Colon (tissue), 2 donors: ENCODE data around the gene SLC6A8.
A peak's percentile ranks its signal among the peaks of the same experiment; 100 is the strongest.
"Not testable (repeated sequence)": the region's sequence is repeated elsewhere in the genome, so short reads cannot be mapped to it uniquely, and the experiment has no call there.

Experiments used
- FAIRE-seq: peaks from 2 replicates; lab custom pipeline; 2012; peaks lifted over from hg19 to GRCh38; lab: Jason Lieb, UNC
- donor health status: control.
- donor health status: control.

Gene SLC6A8

DNA sequence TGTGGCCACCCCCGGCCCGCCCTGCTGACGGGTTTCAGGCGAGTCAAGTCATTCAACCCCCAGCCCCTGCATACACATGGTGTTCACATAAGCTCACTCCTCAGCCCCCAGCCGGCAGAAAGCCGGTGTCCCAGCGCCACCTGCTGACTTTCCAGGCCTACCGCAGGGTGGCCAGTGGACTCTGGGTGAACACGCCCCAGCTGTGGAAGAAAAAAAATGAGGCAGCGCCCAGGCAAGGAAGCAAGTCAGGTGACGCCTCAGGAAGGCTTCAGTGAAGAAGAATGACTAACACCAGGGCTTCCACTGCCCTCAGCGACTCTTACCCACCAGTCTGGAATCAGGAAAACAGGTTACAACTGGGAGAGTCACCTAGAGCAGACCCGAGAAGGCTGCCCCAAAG, 20.7 kb downstream of the SLC6A8 start:
- no peak for FAIRE-seq

DNA sequence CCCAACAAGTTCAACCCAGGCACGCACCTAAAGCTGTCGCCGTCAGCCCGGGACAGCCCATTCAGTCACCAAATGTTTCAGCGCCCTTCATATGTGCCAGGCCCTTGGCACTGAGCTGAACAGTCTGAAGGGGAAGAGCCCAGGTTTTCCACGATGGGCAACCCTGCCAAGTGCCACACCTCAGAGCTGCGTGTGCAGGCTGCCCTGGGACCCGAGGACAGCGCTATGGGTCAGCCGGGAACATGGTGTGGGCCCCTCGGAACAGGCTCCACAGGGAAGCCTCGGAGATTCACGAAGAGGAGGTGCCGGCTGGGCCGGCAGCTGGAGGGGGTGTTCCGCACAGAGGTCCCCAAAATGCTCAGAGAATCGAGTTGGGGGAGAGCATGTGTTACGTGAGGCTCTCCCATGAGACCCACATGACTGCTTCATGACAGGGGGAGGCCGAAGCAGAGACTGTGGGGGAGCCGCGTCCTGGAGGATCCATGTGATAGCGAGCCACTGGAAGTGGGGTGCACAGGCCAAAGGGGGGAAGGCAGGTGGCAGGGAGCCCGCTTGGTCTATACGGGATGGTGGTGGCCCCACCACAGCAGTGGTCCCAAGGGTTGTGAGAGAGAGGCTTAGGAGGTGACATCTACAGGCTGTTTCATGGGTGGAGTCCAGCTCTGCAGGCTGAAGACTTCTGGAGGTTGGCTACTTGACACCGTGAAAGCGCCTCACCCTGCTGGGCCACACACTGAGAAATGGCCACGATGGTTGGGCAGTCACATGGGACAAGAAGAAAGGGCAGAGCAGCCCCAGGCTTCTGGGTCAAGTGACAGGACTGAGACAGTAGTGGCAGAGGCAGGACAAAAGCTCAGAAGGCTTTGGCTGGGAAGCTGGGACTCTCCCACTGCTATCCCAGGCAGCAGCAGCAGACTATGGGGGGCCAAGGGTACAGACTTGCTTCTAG, 22.3 kb downstream of the SLC6A8 start:
- no peak for FAIRE-seq

DNA sequence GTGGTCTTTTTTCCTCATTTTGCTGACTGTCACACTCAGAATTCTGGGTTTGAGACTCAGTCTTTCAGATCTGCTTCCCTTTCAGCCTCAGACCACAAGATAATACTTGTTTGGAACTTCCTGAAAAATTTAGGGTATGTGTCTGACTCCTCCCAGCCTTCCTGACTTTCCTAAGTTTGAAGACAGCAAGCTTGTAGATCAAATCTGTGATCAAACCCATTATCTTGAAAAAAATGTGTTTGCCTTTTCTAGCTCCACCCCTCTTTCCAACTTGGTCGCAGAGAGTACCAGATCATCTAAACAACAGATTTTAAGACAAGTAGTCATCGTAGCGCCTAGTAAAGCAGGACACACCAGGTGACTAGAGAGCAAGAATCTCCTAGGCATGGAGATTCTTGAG, 26.5 kb downstream of the SLC6A8 start:
- no peak for FAIRE-seq

DNA sequence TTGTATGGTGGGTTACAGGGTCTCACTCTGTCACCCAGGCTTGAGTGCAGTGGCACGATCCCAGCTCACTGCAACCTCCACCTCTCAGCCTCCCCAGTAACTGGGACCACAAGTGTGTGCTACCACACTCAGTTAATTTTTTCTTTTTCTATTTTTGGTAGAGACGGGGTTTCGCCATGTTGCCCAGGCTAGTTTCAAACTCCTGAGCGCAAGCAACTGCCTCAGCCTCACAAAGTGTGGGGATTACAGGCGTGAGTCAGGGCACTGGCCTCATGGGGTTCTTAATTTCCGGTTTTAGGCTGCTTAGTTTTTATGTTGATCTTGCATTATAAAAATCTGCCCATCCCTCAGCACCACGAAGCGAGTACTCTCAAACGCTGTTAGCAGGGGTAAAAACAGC, 29.7 kb downstream of the SLC6A8 start:
- FAIRE-seq: no peak

DNA sequence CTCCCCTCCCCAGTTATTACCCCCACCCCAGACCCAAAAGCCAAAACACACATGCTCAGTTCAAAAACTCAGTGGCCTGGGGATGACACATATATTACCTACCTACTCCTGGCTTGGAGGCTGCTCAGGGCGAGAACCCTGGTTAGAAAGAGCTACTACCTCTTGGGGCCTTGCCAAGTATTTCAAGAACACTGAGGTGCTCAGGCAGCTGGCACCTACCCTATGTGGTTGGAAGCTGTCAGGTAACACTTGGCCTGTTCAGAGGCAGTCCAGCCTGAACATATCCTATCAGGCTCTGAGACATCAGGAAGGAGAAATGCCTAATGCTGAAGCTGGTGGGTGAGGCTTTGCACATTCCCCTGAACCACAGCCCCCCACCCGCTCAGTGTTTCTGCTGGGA, 31.5 kb downstream of the SLC6A8 start:
- FAIRE-seq: no peak

DNA sequence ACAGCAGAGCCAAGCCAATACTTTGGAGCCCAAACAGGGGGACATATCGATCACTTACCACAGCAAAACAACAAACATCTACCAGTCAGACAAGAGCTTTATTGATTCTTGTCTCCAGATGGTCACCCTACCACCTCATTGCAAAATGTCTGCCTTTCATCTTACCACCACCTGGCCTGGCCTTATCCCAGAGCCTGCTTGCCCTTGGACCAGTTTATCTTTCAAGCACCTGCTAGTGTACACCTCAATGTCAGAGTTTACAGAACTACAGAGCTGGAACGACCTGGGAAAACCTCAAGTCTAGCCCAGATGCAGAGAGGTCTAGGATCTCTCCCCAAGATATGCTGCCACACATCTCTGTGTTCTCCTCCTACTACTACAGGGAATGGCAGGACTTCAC, 32.0 kb downstream of the SLC6A8 start:
- FAIRE-seq: no peak

DNA sequence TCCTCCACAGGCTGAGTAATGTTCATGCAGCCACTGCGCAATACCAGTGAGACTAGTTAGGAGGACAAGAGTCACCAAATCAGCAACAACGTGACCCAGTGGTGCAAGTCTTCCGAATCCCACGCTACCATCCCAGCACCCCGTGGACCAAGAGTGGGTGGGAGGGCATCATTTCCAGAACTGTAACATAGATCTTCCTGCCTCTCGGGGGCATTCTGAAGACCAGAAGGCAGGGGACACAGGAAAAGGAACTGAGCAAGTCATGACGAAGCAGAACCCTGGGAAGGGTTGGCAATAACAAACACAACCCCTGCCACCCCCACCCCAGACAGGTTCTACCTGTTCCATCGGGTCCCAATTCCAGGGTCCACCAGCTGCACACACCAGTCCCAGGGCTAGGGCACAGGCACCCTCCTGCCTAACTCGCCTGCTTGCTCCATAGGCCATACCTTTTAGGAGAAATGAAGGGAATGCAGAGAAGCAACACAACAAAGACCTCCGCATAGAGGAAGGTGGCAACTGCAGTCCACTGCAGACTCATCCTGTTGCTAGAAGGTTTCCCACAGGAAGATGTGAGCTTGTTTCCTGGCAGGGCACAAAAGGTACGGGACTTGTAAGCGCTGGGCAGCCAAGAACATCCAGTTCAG, 35.1 kb downstream of the SLC6A8 start:
- no peak for FAIRE-seq

DNA sequence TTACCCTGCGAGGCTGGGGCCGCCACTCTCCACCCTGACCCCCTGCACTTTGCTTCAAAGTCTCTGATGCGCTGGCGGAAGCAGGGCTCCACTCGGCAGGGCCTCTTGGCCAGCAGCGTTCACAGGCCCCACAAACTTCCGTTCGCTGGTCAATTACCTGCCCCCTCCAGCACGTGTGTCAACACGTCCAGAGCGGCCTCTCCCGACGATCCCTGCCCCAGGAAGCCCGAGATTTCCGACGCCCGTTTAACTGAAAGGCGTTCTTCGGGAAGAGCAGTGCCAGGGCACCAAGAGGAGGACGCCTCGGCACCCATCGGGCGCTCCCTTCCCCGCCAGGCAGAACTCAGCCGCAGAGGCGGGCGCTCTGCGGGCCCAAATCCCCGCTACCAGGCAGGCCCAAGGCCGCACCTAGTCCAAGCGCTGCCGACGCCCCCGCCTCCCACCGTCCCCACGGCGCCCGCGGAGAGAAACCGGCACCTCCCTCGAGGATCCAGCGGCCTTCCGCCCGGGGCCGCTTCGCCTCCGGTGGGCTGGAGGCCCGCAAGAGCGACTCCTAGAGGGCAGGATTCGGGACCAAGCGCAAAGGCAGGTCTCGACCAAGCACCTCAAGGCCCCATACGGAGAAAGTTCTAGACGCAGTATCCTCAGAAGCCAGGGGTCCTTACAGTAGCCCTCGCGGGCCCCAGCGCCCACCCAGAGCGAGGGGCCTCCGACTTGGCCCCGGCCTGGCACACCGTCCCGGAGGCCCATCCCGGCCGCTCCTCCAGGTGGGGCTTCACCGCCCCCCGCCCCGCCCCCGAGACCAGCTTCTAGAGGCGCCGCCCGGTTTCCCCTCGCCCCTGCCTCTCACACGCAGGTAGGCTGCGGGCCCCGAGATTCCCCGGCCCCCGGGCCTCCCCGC, 35.9 kb downstream of the SLC6A8 start:
- no peak for FAIRE-seq

DNA sequence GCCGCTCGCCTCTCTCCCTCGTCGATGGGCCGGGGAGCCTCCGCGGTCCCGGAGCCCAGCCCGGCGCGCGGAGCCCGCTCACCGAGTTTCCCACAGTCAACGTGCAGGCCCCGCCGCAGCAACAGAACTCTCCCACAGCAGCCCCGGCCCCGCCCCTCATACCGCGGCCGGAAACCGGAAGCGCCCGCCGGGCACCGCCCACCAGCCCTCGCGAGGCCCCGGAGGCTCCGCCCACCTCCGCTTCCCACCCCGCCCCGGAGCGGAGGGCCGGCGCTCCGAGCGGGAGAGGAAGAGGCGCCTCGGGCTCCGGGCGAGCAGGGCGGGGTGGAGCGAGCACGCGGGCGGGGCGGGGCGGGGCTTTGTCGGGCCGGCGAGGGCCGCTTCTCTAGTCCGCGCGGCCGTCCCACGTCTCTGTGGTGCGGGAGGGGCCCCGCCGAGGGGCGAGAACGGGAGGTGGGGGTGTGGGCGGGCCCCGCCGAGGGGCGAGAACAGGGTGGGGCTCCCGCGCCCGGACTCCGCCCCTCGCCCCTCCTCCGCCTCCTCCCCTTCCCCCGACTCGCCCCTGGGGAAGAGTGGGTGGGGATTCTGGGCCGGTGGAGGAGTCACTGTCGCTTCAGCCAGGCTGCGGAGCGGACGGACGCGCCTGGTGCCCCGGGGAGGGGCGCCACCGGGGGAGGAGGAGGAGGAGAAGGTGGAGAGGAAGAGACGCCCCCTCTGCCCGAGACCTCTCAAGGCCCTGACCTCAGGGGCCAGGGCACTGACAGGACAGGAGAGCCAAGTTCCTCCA, 36.7 kb downstream of the SLC6A8 start, which contains the start of the genes ABCD1 and BCAP31:
ABCD1 (plus strand) TSS at position 605 of the 787 bp plus-strand sequence. CDS start 411 bp downstream, outside the sequence.
BCAP31 (minus strand) TSS at position 136 of the 787 bp plus-strand sequence. CDS start 1,143 bp downstream, outside the sequence.
- FAIRE-seq: no peak

DNA sequence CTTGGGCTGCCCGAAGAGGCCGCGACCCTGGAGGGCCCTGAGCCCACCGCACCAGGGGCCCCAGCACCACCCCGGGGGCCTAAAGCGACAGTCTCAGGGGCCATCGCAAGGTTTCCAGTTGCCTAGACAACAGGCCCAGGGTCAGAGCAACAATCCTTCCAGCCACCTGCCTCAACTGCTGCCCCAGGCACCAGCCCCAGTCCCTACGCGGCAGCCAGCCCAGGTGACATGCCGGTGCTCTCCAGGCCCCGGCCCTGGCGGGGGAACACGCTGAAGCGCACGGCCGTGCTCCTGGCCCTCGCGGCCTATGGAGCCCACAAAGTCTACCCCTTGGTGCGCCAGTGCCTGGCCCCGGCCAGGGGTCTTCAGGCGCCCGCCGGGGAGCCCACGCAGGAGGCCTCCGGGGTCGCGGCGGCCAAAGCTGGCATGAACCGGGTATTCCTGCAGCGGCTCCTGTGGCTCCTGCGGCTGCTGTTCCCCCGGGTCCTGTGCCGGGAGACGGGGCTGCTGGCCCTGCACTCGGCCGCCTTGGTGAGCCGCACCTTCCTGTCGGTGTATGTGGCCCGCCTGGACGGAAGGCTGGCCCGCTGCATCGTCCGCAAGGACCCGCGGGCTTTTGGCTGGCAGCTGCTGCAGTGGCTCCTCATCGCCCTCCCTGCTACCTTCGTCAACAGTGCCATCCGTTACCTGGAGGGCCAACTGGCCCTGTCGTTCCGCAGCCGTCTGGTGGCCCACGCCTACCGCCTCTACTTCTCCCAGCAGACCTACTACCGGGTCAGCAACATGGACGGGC, 37.5 kb downstream of the SLC6A8 start:
- no peak for FAIRE-seq

DNA sequence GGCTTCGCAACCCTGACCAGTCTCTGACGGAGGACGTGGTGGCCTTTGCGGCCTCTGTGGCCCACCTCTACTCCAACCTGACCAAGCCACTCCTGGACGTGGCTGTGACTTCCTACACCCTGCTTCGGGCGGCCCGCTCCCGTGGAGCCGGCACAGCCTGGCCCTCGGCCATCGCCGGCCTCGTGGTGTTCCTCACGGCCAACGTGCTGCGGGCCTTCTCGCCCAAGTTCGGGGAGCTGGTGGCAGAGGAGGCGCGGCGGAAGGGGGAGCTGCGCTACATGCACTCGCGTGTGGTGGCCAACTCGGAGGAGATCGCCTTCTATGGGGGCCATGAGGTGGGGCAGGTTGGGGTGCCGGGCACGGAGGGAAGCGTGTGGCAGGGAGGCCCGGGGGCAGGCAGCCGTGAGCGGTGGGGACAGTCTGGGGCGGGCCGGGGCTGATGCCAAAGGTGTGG, 38.1 kb downstream of the SLC6A8 start:
- no peak for FAIRE-seq

DNA sequence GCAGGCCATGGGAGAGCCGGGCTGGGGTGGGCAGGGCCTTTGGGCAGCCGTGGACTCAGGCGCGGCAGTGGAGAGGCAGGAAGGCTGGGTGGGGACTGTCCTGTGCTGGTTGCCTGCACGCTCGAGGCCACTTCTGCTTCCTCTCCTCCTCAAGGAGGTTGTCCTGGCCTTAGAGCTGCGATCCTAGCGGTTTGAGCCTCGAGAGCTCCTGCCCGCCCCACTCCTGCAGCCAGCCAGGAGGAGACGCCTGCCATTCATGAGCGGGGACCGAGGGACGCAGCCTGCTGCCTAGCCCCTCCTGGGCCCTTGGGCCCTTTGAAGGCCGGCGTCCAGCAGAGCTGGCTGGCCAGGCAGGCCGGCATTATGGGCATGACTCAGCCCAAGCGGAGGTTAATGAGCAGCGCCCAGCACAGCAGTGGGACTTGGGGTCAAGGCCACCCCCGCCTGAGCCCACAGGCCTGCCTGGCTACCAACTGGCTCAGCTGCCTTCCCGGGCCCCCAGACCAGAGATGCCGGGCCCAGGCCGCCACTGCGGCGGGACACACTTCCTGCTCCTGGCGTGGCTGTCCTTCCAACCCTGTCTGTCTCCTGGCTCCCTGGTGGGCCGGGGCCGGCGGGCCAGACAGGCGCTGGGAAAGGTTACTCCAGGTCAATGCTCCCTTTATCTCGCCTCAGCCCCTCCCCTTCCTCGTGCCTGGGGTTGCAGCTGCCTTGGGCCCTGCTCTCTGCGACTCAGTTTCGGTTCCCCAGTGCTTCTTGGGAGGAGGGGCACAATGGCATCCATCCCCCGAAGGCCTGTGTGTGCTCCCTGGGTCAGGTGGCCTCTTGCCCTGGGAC, 38.8 kb downstream of the SLC6A8 start:
- no peak for FAIRE-seq

DNA sequence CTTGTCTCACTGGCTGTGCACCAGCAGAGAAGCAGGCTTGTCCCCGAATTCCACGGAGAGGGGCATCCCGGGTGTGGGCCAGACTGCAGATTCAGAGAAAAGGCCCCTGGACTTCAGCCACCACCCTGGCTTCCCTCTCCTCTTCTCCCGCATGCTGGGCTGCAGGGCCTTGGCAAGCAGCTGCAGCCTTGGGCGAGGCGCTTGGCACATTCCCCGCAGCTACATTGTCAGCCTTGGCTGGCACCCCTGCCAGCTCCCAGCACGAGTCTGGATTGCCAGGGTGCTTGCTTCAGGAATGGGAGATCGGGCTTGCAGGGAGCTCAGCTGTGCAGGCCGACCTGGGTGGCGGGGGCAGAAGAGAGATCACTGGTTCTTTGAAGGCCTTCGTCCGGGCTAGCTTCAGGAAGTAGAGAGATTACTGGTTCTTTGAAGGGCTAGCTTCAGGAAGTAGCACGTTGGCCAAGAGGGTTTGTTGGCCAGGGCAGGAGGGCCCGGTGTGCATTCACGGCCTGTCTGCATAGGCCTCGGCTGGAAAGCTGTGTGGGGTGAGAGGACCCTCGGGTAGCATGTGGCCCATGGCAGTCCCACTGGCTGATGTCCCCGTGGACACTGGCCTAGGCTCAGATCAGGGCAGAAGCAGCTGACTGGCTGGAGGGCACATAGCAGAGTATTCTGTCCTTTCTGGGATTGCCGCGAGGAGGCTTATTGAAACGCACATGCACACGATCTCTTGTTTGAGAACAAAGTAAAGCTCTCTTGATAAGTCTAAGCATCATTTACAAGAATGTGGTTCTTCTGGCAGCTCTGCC, 39.6 kb downstream of the SLC6A8 start:
- no peak for FAIRE-seq

DNA sequence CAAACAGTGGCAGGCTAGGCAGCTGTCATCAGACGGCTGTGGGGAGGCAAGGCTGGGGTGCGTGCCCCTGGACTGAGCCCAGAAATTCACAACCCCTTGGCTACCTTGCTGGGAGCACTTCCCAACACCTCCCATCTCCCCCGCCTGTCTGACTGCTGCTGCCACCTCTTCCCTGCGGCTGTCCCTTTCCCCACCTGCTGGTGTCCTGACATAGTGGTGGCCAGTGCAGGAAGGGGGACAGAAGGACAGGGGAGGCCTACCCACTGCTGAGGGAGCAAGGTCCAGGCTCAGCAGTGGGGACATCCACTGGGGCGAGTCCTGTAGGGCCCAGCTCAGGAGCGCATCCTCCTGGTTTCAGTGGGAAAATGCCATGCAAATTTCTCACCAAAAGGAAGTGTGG, 40.4 kb downstream of the SLC6A8 start:
- FAIRE-seq: no peak

DNA sequence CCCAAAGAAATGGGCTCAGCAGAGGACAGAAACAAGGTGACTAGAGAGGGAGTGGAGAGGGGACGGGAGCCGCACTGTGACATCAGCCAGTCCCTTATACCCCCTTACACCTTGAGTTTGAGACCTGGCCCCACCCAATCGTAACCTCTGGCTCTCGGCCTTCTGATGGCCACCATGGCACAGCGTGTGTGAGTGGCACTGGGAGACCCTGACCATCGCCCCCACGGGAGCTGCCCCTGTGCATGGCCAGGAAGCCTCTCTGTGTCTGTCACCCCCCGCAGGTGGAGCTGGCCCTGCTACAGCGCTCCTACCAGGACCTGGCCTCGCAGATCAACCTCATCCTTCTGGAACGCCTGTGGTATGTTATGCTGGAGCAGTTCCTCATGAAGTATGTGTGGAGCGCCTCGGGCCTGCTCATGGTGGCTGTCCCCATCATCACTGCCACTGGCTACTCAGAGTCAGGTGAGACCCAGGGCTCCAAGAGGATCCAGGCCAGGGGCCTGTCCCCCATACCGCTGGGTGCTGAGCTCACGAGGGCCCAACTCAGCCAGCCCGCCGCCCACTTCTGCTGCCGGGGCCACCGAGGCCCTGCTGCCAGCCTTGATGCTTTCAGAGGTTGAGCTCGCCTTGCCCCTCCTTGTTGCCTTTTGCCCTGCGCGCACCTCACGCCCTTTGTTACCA, 41.4 kb downstream of the SLC6A8 start:
- FAIRE-seq: no peak

DNA sequence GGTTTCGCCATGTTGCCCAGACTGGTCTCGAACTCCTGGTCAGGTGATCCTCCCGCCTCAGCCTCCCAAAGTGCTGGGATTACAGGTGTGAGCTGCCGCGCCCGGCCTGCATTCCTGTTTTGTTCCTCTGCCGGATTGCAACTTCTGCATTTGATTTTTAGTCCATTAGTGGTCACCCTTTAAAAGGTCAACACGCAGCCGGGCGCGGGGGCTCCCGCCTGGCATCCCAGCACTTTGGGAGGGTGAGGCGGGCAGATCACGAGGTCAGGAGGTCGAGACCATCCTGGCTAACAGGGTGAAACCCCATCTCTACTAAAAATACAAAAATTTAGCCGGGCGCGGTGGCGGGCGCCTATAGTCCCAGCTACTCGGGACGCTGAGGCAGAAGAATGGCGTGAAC, 42.4 kb downstream of the SLC6A8 start:
- FAIRE-seq: not testable (repeated sequence)

DNA sequence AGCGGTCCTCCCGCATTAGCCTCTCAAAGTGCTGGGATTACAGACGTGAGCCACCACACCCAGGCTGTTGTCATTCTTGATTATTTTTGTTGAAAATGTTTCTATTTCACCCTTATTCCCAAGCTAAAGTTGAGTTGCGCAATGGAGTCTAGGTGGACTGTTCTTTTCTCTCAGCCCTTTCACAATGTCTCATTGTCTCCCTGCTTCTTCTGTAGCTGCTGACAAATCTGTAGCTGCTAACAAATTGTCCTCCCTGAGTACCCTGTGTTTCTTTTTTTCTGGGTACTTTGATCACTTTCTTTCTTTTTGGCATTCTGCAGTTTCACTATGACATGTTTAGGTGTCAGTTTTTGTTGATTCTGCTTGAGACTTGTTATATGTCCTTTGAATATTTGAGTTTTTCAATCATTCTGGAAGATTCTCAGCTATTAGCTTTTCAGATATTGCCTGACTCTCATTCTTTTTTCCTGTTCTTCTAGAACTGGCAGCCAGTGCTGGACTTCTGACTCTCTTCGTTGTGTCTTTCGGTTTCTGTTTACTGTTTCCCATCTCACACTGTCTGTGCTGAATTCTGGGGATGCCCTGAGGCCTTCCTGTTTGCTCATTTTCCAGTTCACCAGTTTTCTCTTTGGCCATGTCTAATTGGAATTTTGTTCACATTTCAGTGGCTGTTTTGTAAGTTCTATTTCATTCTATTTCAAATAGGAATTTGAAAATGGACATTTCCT, 43.6 kb downstream of the SLC6A8 start:
- FAIRE-seq: peak; percentile 75
